ENCODE data around the gene AFMID. TPM values are rescaled to one million over a fixed set of nuclear protein-coding genes. Genes with fewer than 3 reads are reported as not detected.

AFMID gene
- total and polyA plus RNA-seq, 2 of the 8 experiments (the other 6 are each of a cell fraction or from before 2014, with no cell fraction given) = 49.0 to 53.0 TPM

GRCh38 chr17:78164748-78165607 is 22.2 kb upstream of the AFMID start (continued):
- TF ChIP-seq RNF2 (IDR thresholded peaks at IDR 0.05; ENCODE audit: borderline replicate concordance, low read depth, low read length, missing control alignments, poor library complexity, severe bottlenecking) (no peak), CHD2 (IDR thresholded peaks at IDR 0.05; ENCODE audit: low read length) (no peak), FOSL1 (IDR thresholded peaks at IDR 0.05; ENCODE audit: insufficient read depth, low read depth, low read length) (no peak), RXRA (IDR thresholded peaks at IDR 0.05; ENCODE audit: insufficient read depth, low read depth, low read length) (no peak), PHF8 (conservative IDR thresholded peaks at IDR 0.05; ENCODE audit: low read depth, low read length) (no peak), ATF2 (IDR thresholded peaks at IDR 0.05; ENCODE audit: low read length) (no peak)
- TF ChIP-seq, protein P1, sequence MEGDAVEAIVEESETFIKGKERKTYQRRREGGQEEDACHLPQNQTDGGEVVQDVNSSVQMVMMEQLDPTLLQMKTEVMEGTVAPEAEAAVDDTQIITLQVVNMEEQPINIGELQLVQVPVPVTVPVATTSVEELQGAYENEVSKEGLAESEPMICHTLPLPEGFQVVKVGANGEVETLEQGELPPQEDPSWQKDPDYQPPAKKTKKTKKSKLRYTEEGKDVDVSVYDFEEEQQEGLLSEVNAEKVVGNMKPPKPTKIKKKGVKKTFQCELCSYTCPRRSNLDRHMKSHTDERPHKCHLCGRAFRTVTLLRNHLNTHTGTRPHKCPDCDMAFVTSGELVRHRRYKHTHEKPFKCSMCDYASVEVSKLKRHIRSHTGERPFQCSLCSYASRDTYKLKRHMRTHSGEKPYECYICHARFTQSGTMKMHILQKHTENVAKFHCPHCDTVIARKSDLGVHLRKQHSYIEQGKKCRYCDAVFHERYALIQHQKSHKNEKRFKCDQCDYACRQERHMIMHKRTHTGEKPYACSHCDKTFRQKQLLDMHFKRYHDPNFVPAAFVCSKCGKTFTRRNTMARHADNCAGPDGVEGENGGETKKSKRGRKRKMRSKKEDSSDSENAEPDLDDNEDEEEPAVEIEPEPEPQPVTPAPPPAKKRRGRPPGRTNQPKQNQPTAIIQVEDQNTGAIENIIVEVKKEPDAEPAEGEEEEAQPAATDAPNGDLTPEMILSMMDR (IDR thresholded peaks at IDR 0.05; ENCODE audit: control extremely low read depth in 1 of 3, insufficient read depth in 1 of 3, low read depth in 1 of 3, low read length in 3 of 3) = no peak

All from H1 (cell line).